ENCODE measurements around the gene CXCL11.

CXCL11 gene

GRCh38 chr4:76061982-76062381, 26.1 kb upstream of the CXCL11 start:
- no peaks in the 10 kb centered on the region for H3K9me3 ChIP-seq (ENCODE audit: insufficient read depth, low read depth, low read length)
- H3K79me2 ChIP-seq (ENCODE audit: insufficient read depth, low read length): no peaks in the 10 kb centered on the region
- H2AFZ ChIP-seq (ENCODE audit: low read length): no peak overlapping the region
- no peaks in the 10 kb centered on the region for H3K4me1 ChIP-seq (ENCODE audit: insufficient read depth, low read length, poor library complexity, severe bottlenecking)
- no peak overlapping the region for H3K4me3 ChIP-seq (ENCODE audit: low read length, poor library complexity, severe bottlenecking)
- H3K27me3 ChIP-seq (ENCODE audit: insufficient read depth, low read length, poor library complexity, severe bottlenecking): no peaks in the 10 kb centered on the region
- no peaks in the 10 kb centered on the region for H3K9me2 ChIP-seq (replicated peaks; ENCODE audit: low read depth, low read length)
- H3F3A ChIP-seq (ENCODE audit: low read depth): no peaks in the 10 kb centered on the region
- TF ChIP-seq, protein P1, sequence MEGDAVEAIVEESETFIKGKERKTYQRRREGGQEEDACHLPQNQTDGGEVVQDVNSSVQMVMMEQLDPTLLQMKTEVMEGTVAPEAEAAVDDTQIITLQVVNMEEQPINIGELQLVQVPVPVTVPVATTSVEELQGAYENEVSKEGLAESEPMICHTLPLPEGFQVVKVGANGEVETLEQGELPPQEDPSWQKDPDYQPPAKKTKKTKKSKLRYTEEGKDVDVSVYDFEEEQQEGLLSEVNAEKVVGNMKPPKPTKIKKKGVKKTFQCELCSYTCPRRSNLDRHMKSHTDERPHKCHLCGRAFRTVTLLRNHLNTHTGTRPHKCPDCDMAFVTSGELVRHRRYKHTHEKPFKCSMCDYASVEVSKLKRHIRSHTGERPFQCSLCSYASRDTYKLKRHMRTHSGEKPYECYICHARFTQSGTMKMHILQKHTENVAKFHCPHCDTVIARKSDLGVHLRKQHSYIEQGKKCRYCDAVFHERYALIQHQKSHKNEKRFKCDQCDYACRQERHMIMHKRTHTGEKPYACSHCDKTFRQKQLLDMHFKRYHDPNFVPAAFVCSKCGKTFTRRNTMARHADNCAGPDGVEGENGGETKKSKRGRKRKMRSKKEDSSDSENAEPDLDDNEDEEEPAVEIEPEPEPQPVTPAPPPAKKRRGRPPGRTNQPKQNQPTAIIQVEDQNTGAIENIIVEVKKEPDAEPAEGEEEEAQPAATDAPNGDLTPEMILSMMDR (conservative IDR thresholded peaks at IDR 0.05; ENCODE audit: low read length): no peak
- TF ChIP-seq EZH2phosphoT487 (IDR thresholded peaks at IDR 0.05; ENCODE audit: borderline replicate concordance): no peak
- no peak overlapping the region for H3K4me2 ChIP-seq (ENCODE audit: low read depth, low read length, poor library complexity, severe bottlenecking)
- H4K20me1 ChIP-seq (ENCODE audit: insufficient read depth, low read length, poor library complexity, severe bottlenecking): no peaks in the 10 kb centered on the region
- H3K36me3 ChIP-seq (ENCODE audit: insufficient read depth, low read length): no peaks in the 10 kb centered on the region
- no peak overlapping the region for H3K9ac ChIP-seq (ENCODE audit: low read depth, low read length, poor library complexity, severe bottlenecking)

GRCh38 chr4:76061421-76061820, 25.6 kb upstream of the CXCL11 start:
- no peaks in the 10 kb centered on the region for H4K20me1 ChIP-seq (ENCODE audit: insufficient read depth, low read length, poor library complexity, severe bottlenecking)
- H3K79me2 ChIP-seq (ENCODE audit: insufficient read depth, low read length): no peaks in the 10 kb centered on the region
- H3F3A ChIP-seq (ENCODE audit: low read depth): no peaks in the 10 kb centered on the region
- H2AFZ ChIP-seq (ENCODE audit: low read length): no peak overlapping the region
- H3K4me1 ChIP-seq (ENCODE audit: insufficient read depth, low read length, poor library complexity, severe bottlenecking): no peaks in the 10 kb centered on the region
- no peaks in the 10 kb centered on the region for H3K9me2 ChIP-seq (replicated peaks; ENCODE audit: low read depth, low read length)
- no peaks in the 10 kb centered on the region for H3K9me3 ChIP-seq (ENCODE audit: insufficient read depth, low read depth, low read length)
- no peak overlapping the region for H3K4me2 ChIP-seq (ENCODE audit: low read depth, low read length, poor library complexity, severe bottlenecking)
- H3K27me3 ChIP-seq (ENCODE audit: insufficient read depth, low read length, poor library complexity, severe bottlenecking): no peaks in the 10 kb centered on the region
- no peak overlapping the region for H3K4me3 ChIP-seq (ENCODE audit: low read length, poor library complexity, severe bottlenecking)
- no peaks in the 10 kb centered on the region for H3K36me3 ChIP-seq (ENCODE audit: insufficient read depth, low read length)
- no peak overlapping the region for H3K9ac ChIP-seq (ENCODE audit: low read depth, low read length, poor library complexity, severe bottlenecking)
- TF ChIP-seq EZH2phosphoT487 (IDR thresholded peaks at IDR 0.05; ENCODE audit: borderline replicate concordance): no peak
- TF ChIP-seq, protein P1 (conservative IDR thresholded peaks at IDR 0.05; ENCODE audit: low read length): no peak

DNA sequence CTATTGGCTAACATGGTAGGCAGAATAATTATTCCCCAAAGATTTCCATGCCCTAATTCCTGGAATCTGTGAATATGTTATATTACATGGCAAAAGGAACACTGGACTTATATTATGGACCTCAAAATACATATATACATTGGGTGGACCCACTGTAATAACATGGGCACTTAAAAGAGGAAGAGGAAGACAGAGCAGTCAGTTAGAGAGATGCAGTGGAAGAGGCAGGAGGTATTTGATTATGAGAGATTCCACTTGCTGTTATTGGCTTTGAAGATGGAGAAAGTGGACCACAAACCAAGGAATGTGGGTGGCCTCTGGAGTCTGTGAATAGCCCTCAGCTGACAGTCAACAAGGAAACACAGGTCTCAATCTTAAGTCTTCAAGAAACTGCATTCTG, 24.6 kb upstream of the CXCL11 start:
- no peaks in the 10 kb centered on the region for H4K20me1 ChIP-seq (ENCODE audit: insufficient read depth, low read length, poor library complexity, severe bottlenecking)
- TF ChIP-seq EZH2phosphoT487 (IDR thresholded peaks at IDR 0.05; ENCODE audit: borderline replicate concordance): no peak
- TF ChIP-seq, protein P1 (conservative IDR thresholded peaks at IDR 0.05; ENCODE audit: low read length): no peak
- peak overlapping the region; percentile 17; the same call in 1 of the 2 replicates for H2AFZ ChIP-seq (ENCODE audit: low read length)
- H3K9me3 ChIP-seq (ENCODE audit: insufficient read depth, low read depth, low read length): no peaks in the 10 kb centered on the region
- H3K9ac ChIP-seq (ENCODE audit: low read depth, low read length, poor library complexity, severe bottlenecking): no peak overlapping the region
- H3K79me2 ChIP-seq (ENCODE audit: insufficient read depth, low read length): no peaks in the 10 kb centered on the region
- H3F3A ChIP-seq (ENCODE audit: low read depth): no peaks in the 10 kb centered on the region
- H3K36me3 ChIP-seq (ENCODE audit: insufficient read depth, low read length): no peaks in the 10 kb centered on the region
- no peaks in the 10 kb centered on the region for H3K27me3 ChIP-seq (ENCODE audit: insufficient read depth, low read length, poor library complexity, severe bottlenecking)
- H3K4me2 ChIP-seq (ENCODE audit: low read depth, low read length, poor library complexity, severe bottlenecking): no peak overlapping the region
- no peaks in the 10 kb centered on the region for H3K9me2 ChIP-seq (replicated peaks; ENCODE audit: low read depth, low read length)
- H3K4me3 ChIP-seq (ENCODE audit: low read length, poor library complexity, severe bottlenecking): no peak overlapping the region
- H3K4me1 ChIP-seq (ENCODE audit: insufficient read depth, low read length, poor library complexity, severe bottlenecking): no peaks in the 10 kb centered on the region

Measured in Loucy (cell line).